Epithelial cell of esophagus (primary cell): ENCODE measurements around the gene TTC4.

ENCODE experiments used
- DNase-seq: peaks from one replicate; pipeline ENCODE4 v3.0.0; 2010; ENCODE audit warnings: low read depth
- H3K4me3 ChIP-seq: 2 replicates; pipeline ENCODE4 v1.5.1; 2011; ENCODE audit warnings: mild to moderate bottlenecking, low read length, control low read depth
- CTCF ChIP-seq: IDR thresholded peaks from 2 replicates; pipeline ENCODE4 v1.5.1; 2011; ENCODE audit warnings: low read depth, mild to moderate bottlenecking, low read length, control low read depth, inconsistent platforms; ENCODE audit not compliant: insufficient read depth; ENCODE audit errors: missing control alignments

Gene TTC4

GRCh38 chr1:54695221-54695620 lies 20.4 kb upstream of the TTC4 start:
- no peak for TF ChIP-seq CTCF
- no peak for DNase-seq
- H3K4me3 ChIP-seq = no peak overlapping the region

GRCh38 chr1:54695764-54696163 lies 19.9 kb upstream of the TTC4 start:
- no peak for TF ChIP-seq CTCF
- no peak overlapping the region for H3K4me3 ChIP-seq
- no peak for DNase-seq

- DNase-seq = no peak
- no peak overlapping the region for H3K4me3 ChIP-seq
- TF ChIP-seq CTCF = no peak
Measured at GRCh38 chr1:54696262-54696661, 19.4 kb upstream of the TTC4 start.

GRCh38 chr1:54697896-54698295 lies 17.8 kb upstream of the TTC4 start:
- DNase-seq = no peak
- H3K4me3 ChIP-seq = no peak overlapping the region
- TF ChIP-seq CTCF = no peak

- no peak for TF ChIP-seq CTCF
- no peak overlapping the region for H3K4me3 ChIP-seq
- DNase-seq = no peak
Measured at GRCh38 chr1:54698346-54698745, 17.3 kb upstream of the TTC4 start.

- no peak for TF ChIP-seq CTCF
- H3K4me3 ChIP-seq = no peak overlapping the region
- no peak for DNase-seq
Measured at GRCh38 chr1:54699936-54700525, 15.6 kb upstream of the TTC4 start.

GRCh38 chr1:54701066-54701465 lies 14.6 kb upstream of the TTC4 start:
- DNase-seq = no peak
- H3K4me3 ChIP-seq = no peak overlapping the region
- no peak for TF ChIP-seq CTCF
